ENCODE data around the gene RASSF5. TPM values are rescaled to one million over a fixed set of nuclear protein-coding genes. Genes with fewer than 3 reads are reported as not detected.
"Not testable (repeated sequence)": the region's sequence is repeated elsewhere in the genome, so short reads cannot be mapped to it uniquely, and the experiment has no call there.

The RASSF5 gene
- total RNA-seq, 1 donor from 2014 or later, result 3.1 TPM

DNA sequence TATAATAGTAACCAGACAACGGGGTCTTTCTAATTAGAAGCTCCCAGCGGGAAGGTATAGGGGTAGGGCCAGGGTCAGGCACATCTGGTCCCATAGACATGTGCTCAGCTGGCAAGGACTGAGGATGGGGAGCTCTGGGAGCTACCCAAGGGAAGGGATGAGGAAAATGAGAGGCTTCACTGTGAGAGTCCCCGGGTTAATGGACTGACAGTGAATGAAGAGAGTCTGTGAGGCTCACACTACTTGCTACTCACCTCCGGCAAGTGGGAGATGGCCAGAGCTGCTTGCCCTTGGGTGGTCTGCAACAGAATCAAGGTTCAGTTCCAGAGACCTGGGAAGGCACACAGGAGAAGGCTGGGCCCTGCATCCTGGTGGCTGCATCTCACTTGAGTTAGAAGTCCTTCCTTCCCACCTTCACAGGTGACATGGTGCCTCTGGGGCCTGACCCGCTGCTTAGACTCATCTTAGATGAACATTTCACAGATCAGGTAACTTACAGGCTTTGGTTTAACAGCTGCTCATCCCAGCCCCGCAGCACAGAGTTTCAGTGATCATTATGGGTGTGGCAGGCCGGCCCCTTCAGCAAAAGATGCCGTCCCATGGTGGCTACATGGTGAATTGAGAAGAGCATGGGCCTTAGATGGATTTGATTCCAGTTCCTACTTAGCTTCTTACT is 73.2 kb downstream of the RASSF5 start:
- Histone ChIP-seq H3K4me1 (ENCODE audit: control insufficient read depth in 3 of 3, insufficient read depth in 3 of 3, low read length in 3 of 3) (peaks cover 22 to 51% (median 23%) of the 10 kb centered on the region in 3 donors), H3K4me3 (ENCODE audit: low read length in 3 of 3) (no peak overlapping the region)

DNA sequence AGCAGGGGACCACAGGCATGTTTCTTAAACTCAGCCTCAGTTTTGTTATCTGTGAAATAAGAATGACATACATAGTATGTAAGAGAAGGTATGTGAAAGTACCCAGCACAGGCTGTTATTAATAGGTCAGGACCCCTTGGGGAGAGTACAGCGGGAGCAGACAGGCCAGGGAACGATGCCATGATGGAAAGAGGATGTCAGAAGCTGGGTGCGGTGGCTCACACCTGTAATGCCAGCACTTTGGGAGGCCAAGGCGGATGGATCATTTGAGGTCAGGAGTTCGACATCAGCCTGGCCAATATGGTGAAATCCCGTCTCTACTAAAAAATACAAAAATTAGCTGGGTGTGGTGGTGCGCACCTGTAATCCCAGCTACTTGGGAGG is 73.8 kb downstream of the RASSF5 start:
- not testable (repeated sequence) for H3K27ac ChIP-seq (ENCODE audit: low read depth, low read length); H3K4me3 ChIP-seq (ENCODE audit: low read length in 3 of 3); H3K9ac ChIP-seq (ENCODE audit: low read depth in 1 of 3, low read length in 3 of 3); H3K9me3 ChIP-seq (ENCODE audit: control insufficient read depth in 3 of 3, low read length in 3 of 3); H3K27me3 ChIP-seq (ENCODE audit: control insufficient read depth in 3 of 3, insufficient read depth in 3 of 3, low read length in 3 of 3)
- Histone ChIP-seq H3K36me3 (ENCODE audit: control insufficient read depth in 3 of 3, insufficient read depth in 3 of 3, low read length in 3 of 3) (peaks cover 2 to 15% (median 4%) of the 10 kb centered on the region in 3 donors), H3K4me1 (ENCODE audit: control insufficient read depth in 3 of 3, insufficient read depth in 3 of 3, low read length in 3 of 3) (peaks cover 22 to 46% (median 23%) of the 10 kb centered on the region in 3 donors)

More for the DNA sequence above, 73.2 kb downstream of the RASSF5 start:
- Histone ChIP-seq H3K9me3 (ENCODE audit: control insufficient read depth in 3 of 3, low read length in 3 of 3) (no peaks in the 10 kb centered on the region), H3K36me3 (ENCODE audit: control insufficient read depth in 3 of 3, insufficient read depth in 3 of 3, low read length in 3 of 3) (peaks cover 0 to 9% (median 3%) of the 10 kb centered on the region in 3 donors), H3K9ac (ENCODE audit: low read depth in 1 of 3, low read length in 3 of 3) (peak overlapping the region in 2 of 3 donors; percentile 1 to 2), H3K27ac (ENCODE audit: low read depth, low read length) (peak overlapping the region; percentile 84), H3K27me3 (ENCODE audit: control insufficient read depth in 3 of 3, insufficient read depth in 3 of 3, low read length in 3 of 3) (no peaks in the 10 kb centered on the region)

DNA sequence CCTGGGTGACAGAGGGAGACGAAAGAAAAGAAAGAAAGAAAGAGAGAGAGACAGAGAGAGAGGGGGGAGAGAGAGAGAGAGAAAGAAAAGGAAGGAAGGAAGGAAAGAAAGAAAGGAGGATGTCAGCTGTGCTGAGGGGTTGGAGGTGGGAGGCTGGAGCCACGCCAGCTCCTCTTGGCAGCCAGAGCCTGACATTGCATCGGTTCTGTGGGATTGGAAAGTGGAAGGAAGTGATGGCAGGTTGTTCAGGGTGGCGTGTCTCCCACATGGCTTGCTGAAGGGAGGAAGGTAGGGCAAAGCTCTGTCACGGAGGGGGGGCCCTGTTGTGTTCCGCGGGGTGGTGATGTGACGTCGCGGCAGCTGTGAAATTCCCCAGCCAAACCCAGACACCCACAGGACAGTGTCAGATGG is 74.2 kb downstream of the RASSF5 start:
- H3K4me3 ChIP-seq (ENCODE audit: low read length in 3 of 3), result no peak overlapping the region

DNA sequence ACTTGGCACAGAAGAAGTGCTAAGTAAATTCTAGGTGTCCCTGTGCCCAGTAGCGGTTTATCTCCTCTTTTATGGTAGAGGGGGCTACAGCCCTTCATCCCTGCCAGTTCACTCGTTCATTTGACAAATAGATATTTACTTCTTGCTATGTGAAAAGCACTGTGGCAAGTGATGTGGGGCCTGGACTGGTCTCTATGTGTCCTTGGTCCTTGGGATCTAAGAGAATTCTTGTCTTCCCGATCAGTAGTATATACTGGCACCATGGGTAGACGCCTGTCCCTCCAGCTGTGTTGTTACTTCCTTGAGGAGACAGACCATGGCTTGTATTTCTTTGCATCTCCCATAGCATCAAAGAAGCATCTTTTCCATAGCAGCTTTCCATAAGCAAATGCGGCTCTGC is 75.2 kb downstream of the RASSF5 start:
- Histone ChIP-seq H3K9me3 (ENCODE audit: control insufficient read depth in 3 of 3, low read length in 3 of 3) (no peaks in the 10 kb centered on the region), H3K27me3 (ENCODE audit: control insufficient read depth in 3 of 3, insufficient read depth in 3 of 3, low read length in 3 of 3) (no peaks in the 10 kb centered on the region), H3K4me3 (ENCODE audit: low read length in 3 of 3) (no peak overlapping the region), H3K36me3 (ENCODE audit: control insufficient read depth in 3 of 3, insufficient read depth in 3 of 3, low read length in 3 of 3) (peaks cover 12 to 27% (median 16%) of the 10 kb centered on the region in 3 donors), H3K4me1 (ENCODE audit: control insufficient read depth in 3 of 3, insufficient read depth in 3 of 3, low read length in 3 of 3) (peaks cover 20 to 36% (median 23%) of the 10 kb centered on the region in 3 donors), H3K27ac (ENCODE audit: low read depth, low read length) (no peak overlapping the region), H3K9ac (ENCODE audit: low read depth in 1 of 3, low read length in 3 of 3) (no peak overlapping the region)

More for the DNA sequence above, 74.2 kb downstream of the RASSF5 start:
- peaks cover 7 to 19% (median 9%) of the 10 kb centered on the region in 3 donors for H3K36me3 ChIP-seq (ENCODE audit: control insufficient read depth in 3 of 3, insufficient read depth in 3 of 3, low read length in 3 of 3)
- no peak overlapping the region for H3K9ac ChIP-seq (ENCODE audit: low read depth in 1 of 3, low read length in 3 of 3)
- no peaks in the 10 kb centered on the region for H3K27me3 ChIP-seq (ENCODE audit: control insufficient read depth in 3 of 3, insufficient read depth in 3 of 3, low read length in 3 of 3)
- no peaks in the 10 kb centered on the region for H3K9me3 ChIP-seq (ENCODE audit: control insufficient read depth in 3 of 3, low read length in 3 of 3)
- peaks cover 22 to 42% (median 23%) of the 10 kb centered on the region in 3 donors for H3K4me1 ChIP-seq (ENCODE audit: control insufficient read depth in 3 of 3, insufficient read depth in 3 of 3, low read length in 3 of 3)
- H3K27ac ChIP-seq (ENCODE audit: low read depth, low read length), result no peak overlapping the region

DNA sequence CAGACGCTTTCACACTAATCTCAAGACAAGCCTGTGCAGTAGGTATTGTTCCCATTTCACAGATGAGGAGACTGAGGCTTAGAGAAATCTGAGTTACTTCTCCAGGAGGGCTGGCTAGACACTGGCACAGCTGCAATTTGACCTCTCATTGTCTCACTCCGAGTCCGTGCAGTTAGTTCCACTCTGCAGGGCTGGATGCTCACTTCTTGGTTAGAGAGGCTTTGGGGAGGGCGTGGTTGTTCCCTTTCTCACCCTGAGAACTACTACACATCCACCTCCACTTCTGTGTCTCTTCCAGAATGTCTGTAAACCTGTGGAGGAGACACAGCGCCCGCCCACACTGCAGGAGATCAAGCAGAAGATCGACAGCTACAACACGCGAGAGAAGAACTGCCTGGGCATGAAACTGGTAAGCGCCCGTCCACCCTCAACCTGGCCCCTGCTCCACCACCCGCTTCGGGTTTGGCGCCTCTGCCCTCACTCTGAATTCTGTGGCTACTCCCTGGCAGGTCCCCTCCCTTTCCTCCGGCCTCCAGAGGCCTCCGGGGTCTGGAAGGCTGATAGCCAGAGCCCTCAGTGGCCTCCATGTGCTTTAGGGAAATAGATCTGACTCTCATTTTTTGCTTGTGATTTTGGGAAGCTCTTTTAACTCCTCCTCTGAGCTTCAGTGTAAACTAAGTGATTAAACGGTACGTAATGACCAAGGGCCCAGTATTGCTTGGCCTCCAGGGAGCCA is 75.8 kb downstream of the RASSF5 start:
- no peak overlapping the region for H3K27ac ChIP-seq (ENCODE audit: low read depth, low read length)
- H3K4me1 ChIP-seq (ENCODE audit: control insufficient read depth in 3 of 3, insufficient read depth in 3 of 3, low read length in 3 of 3), result peaks cover 20 to 36% (median 23%) of the 10 kb centered on the region in 3 donors
- no peaks in the 10 kb centered on the region for H3K27me3 ChIP-seq (ENCODE audit: control insufficient read depth in 3 of 3, insufficient read depth in 3 of 3, low read length in 3 of 3)
- H3K36me3 ChIP-seq (ENCODE audit: control insufficient read depth in 3 of 3, insufficient read depth in 3 of 3, low read length in 3 of 3), result peaks cover 15 to 33% (median 18%) of the 10 kb centered on the region in 3 donors
- H3K4me3 ChIP-seq (ENCODE audit: low read length in 3 of 3), result no peak overlapping the region
- H3K9ac ChIP-seq (ENCODE audit: low read depth in 1 of 3, low read length in 3 of 3), result no peak overlapping the region
- H3K9me3 ChIP-seq (ENCODE audit: control insufficient read depth in 3 of 3, low read length in 3 of 3), result no peaks in the 10 kb centered on the region

DNA sequence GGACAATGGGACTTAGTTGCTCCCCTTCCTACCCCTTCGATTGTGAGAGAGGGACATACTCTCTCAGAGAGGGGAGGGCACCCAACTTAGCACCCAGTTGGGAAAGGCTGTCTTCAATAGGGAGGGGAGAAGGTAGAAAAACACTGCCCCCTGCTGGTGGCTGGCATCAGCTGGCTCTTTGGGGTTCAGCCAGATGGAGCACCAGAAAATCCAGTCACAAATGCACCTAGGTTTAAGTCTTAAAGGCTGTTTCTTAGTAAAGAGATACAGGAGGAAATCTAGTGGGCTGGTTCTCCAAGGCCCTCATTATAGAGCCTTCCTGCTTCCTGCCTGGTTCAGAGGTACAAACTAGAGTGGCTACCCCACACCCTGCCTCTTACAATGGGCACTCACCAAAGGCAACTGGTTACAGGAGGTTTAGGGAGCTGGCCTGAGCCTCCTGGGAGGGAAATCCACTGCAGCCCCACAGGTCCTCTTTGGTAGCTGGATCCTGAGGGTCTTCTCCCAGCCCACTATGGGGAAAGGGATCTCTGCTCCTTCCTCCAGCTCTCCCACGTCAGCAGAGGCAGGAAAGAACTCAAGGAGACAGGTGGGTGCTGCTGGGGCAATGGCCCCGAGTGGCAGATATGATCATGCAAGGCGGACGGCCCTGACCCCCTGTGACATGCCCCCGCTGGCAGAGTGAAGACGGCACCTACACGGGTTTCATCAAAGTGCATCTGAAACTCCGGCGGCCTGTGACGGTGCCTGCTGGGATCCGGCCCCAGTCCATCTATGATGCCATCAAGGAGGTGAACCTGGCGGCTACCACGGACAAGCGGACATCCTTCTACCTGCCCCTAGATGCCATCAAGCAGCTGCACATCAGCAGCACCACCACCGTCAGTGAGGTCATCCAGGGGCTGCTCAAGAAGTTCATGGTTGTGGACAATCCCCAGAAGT is 76.6 kb downstream of the RASSF5 start:
- no peak overlapping the region for H3K4me3 ChIP-seq (ENCODE audit: low read length in 3 of 3)
- no peaks in the 10 kb centered on the region for H3K9me3 ChIP-seq (ENCODE audit: control insufficient read depth in 3 of 3, low read length in 3 of 3)
- H3K4me1 ChIP-seq (ENCODE audit: control insufficient read depth in 3 of 3, insufficient read depth in 3 of 3, low read length in 3 of 3), result peaks cover 17 to 29% (median 18%) of the 10 kb centered on the region in 3 donors
- H3K27ac ChIP-seq (ENCODE audit: low read depth, low read length), result no peak overlapping the region
- peaks cover 21 to 38% (median 26%) of the 10 kb centered on the region in 3 donors for H3K36me3 ChIP-seq (ENCODE audit: control insufficient read depth in 3 of 3, insufficient read depth in 3 of 3, low read length in 3 of 3)
- no peak overlapping the region for H3K9ac ChIP-seq (ENCODE audit: low read depth in 1 of 3, low read length in 3 of 3)
- H3K27me3 ChIP-seq (ENCODE audit: control insufficient read depth in 3 of 3, insufficient read depth in 3 of 3, low read length in 3 of 3), result no peaks in the 10 kb centered on the region

DNA sequence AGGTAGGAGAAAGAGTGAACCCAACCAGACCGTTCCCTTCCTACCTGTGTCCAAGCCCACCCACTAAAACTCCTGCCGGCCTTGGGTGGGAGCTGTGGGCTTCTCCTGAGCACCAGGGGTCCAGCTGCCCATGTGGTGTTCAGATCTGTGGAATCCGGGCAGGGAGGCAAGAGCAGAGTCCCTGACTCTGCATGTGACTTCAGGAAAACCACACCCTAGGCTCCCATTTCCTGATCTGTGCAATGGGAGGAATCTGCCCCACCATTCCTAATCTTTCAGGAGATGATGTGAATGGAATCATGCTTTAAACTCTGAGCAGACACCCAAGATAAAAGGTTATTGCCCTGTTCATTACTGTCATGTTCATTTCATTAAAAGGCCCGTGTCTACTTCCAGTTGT is 77.4 kb downstream of the RASSF5 start:
- Histone ChIP-seq H3K9me3 (ENCODE audit: control insufficient read depth in 3 of 3, low read length in 3 of 3) (no peaks in the 10 kb centered on the region), H3K27ac (ENCODE audit: low read depth, low read length) (no peak overlapping the region), H3K9ac (ENCODE audit: low read depth in 1 of 3, low read length in 3 of 3) (no peak overlapping the region), H3K27me3 (ENCODE audit: control insufficient read depth in 3 of 3, insufficient read depth in 3 of 3, low read length in 3 of 3) (no peaks in the 10 kb centered on the region), H3K4me3 (ENCODE audit: low read length in 3 of 3) (no peak overlapping the region), H3K36me3 (ENCODE audit: control insufficient read depth in 3 of 3, insufficient read depth in 3 of 3, low read length in 3 of 3) (peaks cover 21 to 42% (median 31%) of the 10 kb centered on the region in 3 donors), H3K4me1 (ENCODE audit: control insufficient read depth in 3 of 3, insufficient read depth in 3 of 3, low read length in 3 of 3) (peaks cover 11 to 22% (median 12%) of the 10 kb centered on the region in 3 donors)

DNA sequence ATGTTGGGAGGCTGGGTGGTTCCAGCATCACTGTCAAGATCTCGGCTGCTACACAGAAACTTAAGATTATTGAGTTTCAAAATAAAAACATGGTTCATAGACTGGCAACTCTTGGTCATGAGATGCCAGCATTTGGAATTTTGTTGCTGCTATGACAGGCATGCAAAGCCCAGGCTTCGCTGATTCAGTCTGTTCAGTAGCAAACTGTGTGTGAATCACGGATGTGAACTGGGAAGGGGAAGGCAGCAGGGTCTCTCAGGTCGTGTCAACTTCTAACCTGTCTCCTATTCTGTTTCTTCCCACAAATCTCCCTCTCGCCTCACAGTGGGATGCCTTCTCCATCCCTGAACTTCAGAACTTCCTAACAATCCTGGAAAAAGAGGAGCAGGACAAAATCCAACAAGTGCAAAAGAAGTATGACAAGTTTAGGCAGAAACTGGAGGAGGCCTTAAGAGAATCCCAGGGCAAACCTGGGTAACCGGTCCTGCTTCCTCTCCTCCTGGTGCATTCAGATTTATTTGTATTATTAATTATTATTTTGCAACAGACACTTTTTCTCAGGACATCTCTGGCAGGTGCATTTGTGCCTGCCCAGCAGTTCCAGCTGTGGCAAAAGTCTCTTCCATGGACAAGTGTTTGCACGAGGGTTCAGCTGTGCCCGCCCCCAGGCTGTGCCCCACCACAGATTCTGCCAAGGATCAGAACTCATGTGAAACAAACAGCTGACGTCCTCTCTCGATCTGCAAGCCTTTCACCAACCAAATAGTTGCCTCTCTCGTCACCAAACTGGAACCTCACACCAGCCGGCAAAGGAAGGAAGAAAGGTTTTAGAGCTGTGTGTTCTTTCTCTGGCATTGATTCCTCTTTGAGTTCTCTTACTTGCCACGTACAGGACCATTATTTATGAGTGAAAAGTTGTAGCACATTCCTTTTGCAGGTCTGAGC is 79.4 kb downstream of the RASSF5 start:
- no peaks in the 10 kb centered on the region for H3K9me3 ChIP-seq (ENCODE audit: control insufficient read depth in 3 of 3, low read length in 3 of 3)
- H3K9ac ChIP-seq (ENCODE audit: low read depth in 1 of 3, low read length in 3 of 3), result no peak overlapping the region
- no peak overlapping the region for H3K27ac ChIP-seq (ENCODE audit: low read depth, low read length)
- H3K4me1 ChIP-seq (ENCODE audit: control insufficient read depth in 3 of 3, insufficient read depth in 3 of 3, low read length in 3 of 3), result peaks cover 2 to 11% (median 3%) of the 10 kb centered on the region in 3 donors
- peaks cover 30 to 57% (median 42%) of the 10 kb centered on the region in 3 donors for H3K36me3 ChIP-seq (ENCODE audit: control insufficient read depth in 3 of 3, insufficient read depth in 3 of 3, low read length in 3 of 3)
- H3K4me3 ChIP-seq (ENCODE audit: low read length in 3 of 3), result no peak overlapping the region
- no peaks in the 10 kb centered on the region for H3K27me3 ChIP-seq (ENCODE audit: control insufficient read depth in 3 of 3, insufficient read depth in 3 of 3, low read length in 3 of 3)

DNA sequence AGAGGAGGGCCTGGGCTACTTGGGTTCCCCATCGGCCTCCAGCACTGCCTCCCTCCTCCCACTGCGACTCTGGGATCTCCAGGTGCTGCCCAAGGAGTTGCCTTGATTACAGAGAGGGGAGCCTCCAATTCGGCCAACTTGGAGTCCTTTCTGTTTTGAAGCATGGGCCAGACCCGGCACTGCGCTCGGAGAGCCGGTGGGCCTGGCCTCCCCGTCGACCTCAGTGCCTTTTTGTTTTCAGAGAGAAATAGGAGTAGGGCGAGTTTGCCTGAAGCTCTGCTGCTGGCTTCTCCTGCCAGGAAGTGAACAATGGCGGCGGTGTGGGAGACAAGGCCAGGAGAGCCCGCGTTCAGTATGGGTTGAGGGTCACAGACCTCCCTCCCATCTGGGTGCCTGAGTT is 80.6 kb downstream of the RASSF5 start:
- Histone ChIP-seq H3K27ac (ENCODE audit: low read depth, low read length) (no peak overlapping the region), H3K4me3 (ENCODE audit: low read length in 3 of 3) (no peak overlapping the region), H3K36me3 (ENCODE audit: control insufficient read depth in 3 of 3, insufficient read depth in 3 of 3, low read length in 3 of 3) (peaks cover 39 to 66% (median 52%) of the 10 kb centered on the region in 3 donors), H3K27me3 (ENCODE audit: control insufficient read depth in 3 of 3, insufficient read depth in 3 of 3, low read length in 3 of 3) (no peaks in the 10 kb centered on the region), H3K4me1 (ENCODE audit: control insufficient read depth in 3 of 3, insufficient read depth in 3 of 3, low read length in 3 of 3) (peaks cover 2 to 12% (median 3%) of the 10 kb centered on the region in 3 donors), H3K9me3 (ENCODE audit: control insufficient read depth in 3 of 3, low read length in 3 of 3) (no peaks in the 10 kb centered on the region), H3K9ac (ENCODE audit: low read depth in 1 of 3, low read length in 3 of 3) (no peak overlapping the region)
